Measurements from ENCODE around the gene ISL2.

The ISL2 gene

DNA sequence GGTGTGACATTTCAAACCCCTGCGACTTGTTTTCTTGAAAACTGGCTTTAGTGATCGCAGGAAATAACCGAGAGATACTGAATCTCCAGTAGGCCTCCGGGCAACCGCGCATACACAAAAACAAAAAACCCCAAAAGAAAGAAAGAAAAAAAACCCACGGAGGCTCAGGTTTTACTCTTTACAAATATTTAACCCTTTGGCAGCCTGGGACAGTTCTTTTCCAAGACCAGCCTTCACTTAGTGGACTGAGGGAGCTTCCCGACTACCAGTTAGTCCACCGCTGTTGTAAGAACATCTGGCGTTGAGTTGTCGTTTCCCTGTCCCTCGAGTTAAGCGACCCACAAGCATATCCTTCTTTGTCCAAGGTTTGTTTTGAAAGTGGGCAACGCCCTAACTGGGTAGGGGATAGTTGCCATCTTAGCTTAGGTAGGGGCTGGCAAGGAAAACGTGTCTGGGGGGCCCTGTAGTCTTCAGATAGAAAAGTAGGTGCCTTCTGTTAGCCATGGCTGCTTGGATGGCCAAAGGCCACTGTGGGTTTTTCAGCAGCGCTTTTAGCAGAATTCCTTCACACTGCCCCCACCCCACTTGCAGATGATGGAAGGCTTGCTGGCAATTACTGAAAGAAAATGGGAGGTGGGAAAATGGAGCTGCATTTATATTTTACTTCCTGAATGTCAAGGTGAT, 6.9 kb downstream of the ISL2 start:
- no peak for DNase-seq

DNA sequence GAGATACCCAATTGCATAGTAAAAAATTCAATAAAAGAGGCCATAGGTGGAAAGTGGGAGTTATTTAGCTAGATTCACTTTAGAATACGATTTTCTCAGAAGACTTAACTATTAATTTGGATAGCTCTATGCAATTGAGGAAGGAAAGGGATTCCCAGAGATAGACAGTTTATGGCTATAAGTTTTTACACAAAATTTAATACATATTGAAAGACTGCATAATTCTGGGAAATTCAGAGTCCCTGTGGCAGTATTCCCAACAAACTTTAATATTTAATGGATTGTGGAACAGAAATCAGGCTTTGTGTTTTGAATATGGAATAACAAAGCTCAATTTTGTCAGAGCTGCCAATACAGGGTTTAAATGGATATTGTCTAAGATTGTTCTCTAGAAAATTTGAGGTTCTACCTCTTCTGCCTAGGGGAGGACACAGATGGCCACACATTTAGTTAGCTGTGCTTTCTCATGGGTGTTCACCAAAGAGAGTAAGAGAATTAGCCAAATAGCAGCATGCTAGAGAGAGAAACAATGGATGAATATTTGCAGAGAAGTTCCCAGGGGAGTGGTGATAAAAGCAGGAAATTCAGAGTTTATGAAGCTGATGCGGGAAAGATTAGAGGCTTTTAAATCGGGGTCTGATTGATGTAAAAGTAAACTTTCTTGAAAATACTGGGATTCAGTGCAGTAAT, 8.5 kb downstream of the ISL2 start:
- no peak for DNase-seq

DNA sequence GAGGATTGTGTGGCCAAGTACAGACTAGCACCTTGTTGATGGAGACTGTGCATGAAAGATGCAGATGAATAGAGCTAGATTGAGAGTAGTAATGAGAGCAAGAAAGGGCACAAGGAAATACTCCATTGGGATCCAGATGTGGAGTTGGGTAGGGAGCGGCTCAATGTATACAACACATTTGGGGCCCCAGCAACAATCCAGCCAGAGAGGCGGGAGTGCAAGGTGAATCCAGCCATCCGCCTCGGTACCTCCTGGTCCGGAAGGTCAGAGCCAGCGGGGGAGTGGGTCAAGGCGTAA, 9.0 kb downstream of the ISL2 start:
- no peak for DNase-seq

DNA sequence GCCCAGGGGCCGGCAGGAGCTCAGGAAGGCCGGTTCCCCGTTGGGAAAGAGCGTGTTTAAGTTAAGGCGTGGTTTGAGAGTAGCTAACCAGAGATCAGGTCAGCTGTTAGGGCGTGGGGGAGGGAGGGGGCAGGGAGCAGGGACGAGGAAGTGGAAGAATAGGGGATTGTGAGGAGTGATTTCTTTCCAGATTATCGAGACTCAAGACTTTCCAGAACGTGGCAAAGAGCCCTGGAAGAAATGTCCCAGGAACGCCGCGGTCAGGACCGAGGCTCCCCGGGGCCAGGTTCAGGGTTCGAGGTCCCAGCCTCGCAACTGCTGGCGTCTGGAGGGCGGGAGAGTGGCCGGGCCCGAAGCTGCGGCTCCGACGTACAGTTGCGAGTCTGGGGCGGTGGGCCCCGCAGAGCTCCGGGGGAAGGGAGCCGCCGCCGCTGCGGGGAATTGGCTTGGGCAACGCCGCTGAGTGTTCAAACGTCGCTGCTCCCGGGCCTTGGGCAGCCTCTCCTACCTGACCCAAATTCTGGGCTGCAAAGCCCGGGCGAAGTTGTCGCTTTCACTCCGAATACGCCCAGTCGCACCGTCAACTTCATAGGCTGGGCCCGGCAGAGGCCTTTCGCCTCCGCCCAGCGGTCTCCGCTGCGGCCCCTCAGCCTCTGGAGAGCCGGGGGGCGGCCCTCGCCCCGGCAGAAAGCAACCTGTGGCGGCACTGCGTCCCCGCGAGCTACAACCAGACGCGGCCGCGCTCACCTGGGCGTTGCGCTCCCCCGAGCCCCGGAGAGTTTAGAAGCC, 9.5 kb downstream of the ISL2 start:
- no peak for DNase-seq

DNA sequence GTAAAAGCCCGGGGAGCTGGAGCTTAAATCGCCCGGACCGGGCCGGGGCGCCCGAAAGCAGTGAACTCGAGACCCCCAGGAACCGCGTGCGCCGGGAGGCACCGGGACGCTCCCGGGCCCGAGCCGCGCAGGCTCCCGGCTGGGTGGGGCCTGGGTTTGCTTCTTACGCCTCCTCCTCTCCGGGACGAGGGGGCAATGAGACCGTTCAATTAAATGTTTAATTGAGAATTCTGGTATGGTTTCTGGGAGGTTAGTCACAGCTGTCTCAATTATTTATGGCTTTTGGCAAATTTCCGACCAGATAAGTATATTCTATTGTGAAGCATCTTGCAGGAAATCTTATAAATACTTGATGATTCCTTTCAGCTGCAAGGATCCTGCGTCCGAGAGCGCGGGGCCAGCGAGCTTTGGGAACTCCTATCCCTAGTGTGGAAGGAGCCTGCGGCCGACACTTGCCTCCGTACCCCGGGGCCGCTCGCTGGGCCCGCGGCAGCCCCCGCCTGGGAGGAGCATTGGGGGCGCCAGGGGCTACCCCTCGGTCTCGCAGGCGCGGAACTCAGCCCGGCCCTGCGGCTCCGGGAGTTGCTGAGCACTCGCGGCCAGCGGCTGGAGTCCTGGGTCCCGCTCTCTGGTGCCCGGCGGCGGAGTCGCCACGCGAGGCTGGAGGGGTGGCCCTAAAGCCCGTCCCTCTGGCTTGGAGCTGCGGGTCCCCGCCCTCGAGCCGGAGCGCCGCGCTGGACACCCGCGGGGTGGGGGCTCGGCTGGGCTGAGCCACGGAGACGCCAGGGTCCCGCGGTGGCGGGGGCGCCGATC, 10.3 kb downstream of the ISL2 start:
- DNase-seq = no peak

DNA sequence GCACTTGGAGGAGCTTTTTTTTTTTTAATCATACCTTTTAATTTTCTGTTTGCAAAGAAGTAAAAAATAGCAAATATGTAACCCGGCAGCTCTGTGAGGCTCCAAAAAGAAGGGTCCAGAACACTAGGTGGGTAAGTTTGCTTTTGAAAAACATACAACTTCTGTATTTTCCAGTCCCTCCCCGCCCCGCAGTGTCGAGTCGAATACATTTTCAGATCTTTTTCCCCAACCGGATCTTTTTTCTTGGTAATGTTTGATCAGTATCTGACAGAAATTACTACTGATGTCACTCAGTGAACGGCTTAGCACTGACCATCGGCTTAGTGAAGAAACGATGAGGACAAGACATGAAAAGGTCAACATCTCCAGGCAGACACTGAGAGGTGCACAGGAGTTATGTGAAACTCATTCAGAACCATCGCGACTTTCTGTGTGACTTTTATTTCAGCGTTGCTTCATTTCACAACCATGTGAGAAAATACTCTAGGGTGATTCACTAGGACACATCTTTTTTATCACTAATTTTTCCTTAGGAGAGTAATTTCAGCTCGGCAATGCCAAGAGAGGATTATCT, 11.0 kb downstream of the ISL2 start:
- no peak for DNase-seq

DNA sequence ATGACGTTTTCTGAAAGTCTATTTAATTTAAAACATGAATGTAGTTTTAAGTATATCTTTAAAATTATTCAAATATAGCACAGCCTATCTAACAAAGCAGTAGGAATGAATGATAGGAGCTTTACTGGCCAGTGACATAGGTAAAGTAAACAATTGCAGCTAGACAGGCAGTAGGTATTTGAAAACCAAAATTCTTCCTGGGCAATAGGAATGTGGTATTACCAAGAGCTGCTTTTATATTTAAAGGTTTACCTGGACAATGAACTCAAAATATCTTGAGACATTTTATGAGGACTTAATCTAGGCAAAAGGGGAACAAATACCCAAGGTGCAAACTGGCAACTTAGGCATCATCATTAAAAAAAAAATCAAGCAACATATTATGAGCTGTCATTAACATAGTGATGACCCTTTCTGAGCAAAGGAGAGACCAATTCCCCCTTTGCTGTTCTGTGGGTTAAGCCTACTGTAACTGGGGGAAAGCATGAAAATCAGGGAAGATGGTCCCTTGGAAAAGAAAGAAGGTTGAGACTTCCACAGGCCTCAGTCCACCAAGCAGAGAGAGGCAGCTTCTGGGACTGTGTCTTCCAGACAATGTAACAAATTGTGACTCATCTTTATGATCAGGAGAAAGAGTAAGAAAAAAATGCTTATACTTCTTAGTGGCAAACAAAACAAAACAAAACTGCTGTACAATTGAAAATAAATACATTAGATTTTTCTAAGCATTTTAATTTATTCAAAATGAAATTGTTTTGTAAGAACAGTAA, 12.9 kb downstream of the ISL2 start:
- DNase-seq = no peak

DNA sequence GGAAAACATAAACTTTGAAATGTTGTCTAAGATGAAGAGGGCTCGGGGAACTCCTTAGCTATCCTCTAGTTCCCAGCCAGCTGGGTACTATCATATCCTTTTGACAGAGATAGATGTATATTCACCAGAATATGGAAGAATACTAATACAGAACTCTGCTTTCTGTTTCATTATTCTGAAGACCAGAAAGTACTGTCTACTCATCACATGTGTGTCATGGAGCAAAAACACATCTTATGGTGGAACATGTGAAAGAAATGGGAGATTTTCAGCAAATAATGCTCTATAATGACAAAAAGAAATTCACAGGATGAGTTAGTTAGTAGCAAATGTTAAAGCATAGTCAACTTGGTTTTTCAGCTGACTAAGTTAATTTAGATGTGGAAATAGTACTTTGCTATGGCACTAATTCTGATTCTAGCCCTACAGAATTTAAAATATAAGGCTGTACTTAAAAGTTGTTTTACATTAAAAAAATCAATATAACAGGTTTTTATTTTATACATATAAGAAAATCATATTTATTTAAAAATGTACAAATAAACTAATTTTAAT, 16.5 kb downstream of the ISL2 start:
- no peak for DNase-seq

DNA sequence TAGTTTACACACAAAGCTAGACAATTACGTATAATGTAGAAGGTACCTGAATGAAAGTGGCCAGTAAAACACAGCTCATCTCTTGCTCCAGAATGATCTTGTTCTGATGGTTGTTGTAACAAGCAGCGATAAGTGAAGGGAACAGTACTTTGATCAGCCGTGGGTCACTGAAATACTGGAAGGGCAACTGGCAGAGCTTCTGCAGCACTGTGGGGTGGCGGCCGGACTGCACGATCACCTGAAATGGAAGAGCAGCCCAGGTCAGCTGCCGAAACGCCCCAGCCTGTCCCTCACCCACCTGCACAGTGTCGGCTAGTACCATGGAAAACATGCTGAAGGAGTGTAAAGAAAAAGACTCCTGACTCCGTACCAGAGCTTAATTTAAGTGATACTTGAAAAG, 17.3 kb downstream of the ISL2 start:
- DNase-seq = no peak

DNA sequence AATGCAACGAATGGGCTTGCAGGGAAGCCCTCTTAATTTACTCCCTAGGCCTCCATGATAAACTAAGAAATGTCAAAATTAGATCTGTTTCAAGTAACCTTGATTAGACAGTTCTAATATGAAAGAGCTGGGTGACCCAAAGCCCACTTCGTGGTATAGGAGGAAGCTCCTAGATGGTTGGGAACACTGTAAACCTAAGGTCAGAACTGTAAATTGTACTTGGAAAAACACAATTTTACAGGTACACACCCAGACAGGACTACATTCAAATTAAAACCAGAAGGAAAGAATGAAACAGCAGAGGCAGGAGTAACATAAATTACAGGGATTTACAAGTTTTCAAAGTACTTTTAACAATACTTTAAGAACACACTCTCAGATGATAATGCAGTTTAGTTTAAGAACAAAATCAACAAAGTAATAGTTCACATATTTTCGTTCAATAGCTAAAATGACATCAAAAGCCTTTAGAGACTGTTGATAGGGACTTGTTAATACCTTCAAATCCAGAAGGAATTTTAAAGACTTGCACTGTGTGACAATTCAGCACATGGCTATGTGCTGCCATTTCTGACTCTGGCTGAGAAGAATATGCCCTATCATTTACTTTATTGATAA, 18.4 kb downstream of the ISL2 start:
- no peak for DNase-seq

DNA sequence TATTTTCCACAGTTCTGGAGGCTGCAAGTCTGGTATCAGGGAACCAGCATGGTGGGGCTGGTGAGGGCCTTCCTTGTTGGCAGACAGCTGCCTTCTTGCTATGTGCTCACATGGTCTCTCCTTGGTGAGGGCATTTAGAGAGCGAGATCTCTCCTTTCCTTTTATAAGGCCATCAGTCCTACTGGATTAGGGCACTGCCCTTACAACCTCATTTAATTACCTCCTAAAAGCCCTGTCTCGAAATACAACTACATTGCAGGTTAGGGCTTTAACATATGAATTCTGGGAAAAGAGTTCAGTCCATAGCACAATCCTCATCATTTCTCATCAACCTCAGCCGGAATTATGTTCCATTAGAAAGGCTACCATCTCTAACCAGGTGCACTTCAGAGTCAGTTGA, 21.9 kb downstream of the ISL2 start:
- DNase-seq = no peak

DNA sequence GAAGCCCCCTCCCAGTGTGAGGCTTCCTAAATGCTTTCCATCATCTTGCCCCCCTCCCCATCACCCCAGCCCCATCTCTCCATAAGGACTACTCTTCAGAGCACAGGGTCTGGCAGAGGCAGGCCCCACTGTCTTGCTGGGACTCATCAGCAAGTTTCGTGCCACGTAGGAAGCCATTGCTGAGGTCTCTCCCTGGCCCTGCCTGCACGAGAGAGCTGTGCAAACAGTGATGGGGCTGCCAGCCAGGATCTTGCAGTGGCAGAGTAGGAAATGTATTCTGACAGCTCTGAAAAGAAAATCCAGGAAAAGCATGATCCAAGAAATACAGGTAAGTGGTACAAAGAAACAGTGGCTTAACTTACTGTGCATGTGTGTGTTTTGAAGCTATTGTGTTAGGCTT, 22.6 kb downstream of the ISL2 start:
- no peak for DNase-seq

DNA sequence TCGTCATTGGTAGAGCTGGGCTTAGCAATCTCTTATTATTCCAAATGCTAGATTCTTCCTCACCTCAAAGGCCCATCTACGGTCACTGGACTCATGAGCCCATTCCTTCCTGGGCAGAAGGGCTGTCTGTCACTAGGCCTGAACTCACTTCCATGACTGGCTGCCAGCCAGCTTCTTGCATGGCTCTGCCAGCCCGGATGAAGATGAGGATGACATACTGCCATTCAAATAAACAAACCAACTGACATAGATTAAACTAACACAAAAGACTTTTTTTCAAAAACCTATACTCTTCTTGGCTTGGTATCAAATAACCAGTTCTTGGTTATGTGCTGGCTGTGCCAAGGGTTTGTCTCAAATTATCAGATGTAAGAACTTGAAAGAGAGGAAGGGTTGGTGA, 23.8 kb downstream of the ISL2 start:
- DNase-seq = no peak

DNA sequence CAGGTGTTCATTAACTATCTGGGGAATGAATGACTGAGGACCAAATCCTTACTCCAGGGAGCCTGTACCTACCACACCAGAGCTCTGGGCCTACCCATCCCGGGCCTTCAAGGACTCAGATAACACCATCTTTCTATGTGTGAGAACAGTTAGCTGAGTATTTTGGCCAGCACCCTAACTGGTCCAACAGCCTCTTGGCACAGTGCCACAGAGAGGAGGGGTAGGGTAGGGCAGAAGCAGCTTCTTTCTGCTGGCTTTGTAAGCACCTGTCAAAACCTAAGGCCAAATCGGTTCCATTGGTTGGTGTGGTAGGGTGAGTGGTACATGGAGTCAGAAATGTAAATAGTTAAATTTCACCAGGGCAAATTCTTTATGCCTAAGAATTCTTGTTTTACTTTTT, 26.7 kb downstream of the ISL2 start:
- no peak for DNase-seq

DNA sequence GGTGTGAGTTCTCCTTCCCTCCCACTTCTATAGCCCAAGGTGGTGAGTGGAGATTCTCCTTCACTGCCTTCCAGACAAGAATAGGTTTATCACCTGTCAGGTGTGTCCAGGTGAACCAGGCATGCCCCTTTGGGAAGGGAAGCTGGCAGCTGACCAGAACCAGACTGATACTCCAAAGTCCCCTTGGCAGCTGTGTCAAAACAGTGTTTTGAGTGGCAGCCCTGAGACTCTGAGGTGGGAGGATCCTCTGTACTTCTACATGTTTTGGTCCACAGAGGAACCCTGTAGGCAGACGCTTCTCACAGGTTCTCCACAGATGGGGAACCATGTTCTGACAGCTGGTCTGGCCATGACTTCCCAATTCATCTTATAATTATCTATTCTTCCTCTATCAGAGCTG, 30.1 kb downstream of the ISL2 start:
- no peak for DNase-seq

DNA sequence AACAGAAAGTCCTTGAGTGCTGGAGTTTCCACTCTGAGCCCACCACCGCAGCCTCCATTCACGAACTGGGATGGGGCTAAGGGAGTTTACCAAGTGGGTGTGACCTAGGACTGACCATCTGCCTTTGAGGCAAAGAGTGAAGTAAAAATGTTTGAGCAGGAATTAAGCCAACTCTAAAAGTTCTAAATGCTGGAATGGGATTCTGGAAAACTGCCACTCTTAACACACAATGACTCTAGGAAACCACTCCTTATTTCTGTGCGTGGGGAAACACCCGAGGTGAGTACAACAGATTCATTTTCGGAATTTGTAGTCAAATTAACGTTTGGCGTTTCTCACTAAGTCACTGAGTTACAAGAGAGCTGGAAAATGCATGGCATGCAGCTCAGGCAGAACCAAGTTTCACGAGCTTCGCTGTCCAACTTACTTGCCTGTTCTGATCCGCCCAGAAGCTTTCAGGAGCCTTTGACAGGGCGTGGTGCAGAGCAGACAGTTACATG, 31.6 kb downstream of the ISL2 start:
- no peak for DNase-seq

DNA sequence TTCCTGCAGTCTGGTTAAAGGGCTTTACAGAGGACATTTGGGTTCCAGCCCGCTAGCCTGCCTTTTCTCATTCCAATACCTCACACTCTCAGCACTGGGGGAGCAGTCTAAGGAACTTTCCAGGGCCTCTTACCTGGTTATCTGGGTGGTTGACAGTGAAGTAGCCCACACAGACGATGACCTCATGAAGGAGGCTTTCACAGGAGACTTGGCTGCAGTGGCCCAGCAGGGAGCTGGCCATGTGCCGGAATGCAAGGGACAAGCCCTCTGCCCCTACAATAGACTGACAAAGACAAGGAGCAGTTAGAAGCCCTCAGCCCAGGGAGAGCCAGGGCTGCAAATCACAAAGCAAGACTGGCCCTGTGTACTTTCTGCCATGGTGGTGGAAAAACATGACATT, 39.5 kb downstream of the ISL2 start:
- DNase-seq = no peak

DNA sequence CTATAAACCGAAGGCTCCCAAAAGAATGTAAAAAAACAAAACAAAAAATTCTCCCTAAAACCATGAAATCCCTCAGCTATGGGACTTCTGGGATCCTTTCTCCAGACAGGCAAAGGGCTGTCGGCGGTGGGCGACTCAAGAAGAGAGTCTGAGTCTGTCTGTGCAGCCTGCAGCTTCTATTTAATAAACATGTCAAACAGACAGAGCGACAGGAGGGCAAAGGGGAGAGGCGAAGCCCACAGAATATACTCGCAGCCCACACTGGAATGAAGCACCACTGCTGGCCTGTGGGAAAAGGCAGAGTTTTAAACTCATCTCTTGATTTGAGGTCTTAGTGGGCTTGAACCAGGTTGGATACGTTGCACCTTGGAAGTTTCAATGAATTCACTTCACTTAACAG, 40.2 kb downstream of the ISL2 start:
- DNase-seq = no peak

DNA sequence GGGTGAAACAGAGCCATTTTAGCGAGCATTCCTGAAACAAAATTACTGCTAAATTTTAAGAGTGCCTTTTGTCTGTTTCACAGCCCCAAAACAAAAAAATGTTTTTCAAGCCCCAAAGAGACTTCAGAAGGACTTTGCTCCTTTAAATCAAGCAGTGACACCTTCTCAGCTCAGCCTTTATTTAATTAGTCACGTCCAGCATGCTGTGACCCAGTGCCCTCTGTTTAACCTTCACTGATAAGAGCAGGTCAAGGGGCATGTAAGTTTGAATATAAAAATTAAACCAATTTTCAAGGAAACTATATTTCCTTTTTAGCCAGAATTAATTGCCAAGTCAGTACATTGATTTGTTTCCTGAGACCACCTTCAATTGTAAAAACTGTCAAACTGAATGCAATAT, 40.6 kb downstream of the ISL2 start:
- no peak for DNase-seq

DNA sequence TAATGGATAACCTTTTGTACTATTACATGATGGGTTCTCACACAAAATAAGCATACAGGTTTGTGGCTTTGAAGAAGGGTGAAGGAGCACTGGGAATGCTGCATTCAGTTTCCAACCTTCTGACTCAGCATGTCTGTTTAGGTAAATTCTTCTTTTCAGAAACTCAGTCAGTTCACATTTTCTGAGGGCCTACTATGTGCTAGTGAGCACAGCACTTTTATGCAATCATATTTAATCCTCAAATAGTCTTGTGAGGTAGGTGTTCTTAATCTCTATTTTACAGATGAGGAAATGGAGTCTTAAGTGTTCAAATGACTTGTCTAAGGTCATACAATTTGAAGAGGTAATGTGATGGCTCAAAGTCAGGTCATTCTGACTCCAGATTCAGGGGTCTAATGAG, 41.2 kb downstream of the ISL2 start:
- DNase-seq = no peak

DNA sequence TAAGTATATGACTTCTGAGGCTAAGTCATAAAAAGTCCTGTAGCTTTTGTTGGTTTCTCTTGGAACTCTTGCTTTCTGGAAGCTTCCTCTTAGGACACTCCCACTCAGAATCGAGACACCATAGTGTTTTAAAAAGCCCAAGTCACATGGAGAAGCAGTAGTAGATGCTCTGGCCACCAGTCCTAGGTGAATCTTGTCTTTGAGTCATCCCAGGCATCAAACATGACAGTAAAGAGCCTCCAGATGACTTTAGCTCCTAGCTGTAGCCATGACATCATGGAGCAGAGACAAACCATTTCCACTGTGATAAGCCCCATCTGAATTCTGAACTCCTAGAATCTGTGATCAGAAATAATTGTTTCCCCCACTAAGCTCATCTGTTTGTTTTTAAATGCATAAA, 42.1 kb downstream of the ISL2 start:
- no peak for DNase-seq

Data from activated gamma-delta T cell treated with Interleukin-2 at 50 U/mL for 16 hours (primary cell).